DMS153 treated with DMSO at 0.1 percent for 48 hours (cell line): ENCODE data around the gene MRPS31.
"Not testable (repeated sequence)": the region's sequence is repeated elsewhere in the genome, so short reads cannot be mapped to it uniquely, and the experiment has no call there.

Experiments
- DNase-seq: peaks from one replicate; lab custom pipeline; 2025; ENCODE audit not compliant: unreplicated experiment; lab: John Stamatoyannopoulos, UW

The MRPS31 gene

GRCh38 chr13:40762849-40763248, 8.1 kb downstream of the MRPS31 start:
- no peak for DNase-seq

DNA sequence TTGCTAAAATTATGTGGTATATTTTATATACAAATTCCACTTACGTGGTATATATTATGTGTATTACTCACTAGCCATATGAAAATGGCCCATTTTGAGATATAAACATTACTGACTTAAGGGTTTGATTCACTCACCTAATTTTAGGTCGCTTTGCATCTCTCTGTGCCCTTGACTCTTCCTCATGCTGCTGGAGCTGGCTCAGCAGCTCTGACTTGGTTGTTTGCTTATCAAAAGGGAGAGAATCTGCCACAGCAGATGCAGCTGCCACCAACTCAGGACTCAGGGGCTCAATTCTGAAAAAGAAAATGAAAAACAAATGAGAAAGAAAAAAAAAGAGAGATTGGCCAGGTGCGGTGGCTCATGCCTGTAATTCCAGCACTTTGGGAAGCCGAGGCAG, 12.2 kb downstream of the MRPS31 start:
- DNase-seq, result no peak

DNA sequence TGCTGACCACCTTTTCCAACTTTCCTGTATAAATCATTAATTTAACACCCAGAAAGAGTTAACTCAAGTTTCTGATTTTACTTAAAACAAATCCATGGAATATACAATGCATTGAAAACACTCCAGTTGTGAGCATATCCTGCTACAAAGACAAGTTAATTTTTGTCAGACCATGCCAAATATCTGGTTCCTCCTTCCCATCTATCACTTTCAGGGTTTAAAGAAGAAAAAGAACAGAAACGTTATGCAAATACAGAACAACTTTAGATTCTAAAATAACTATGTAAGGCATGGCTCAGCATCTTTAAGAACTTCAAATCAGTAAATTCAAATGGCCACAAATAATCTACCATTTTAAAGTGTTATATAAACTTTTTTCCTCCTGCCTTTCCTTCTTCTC, 14.9 kb downstream of the MRPS31 start:
- no peak for DNase-seq

GRCh38 chr13:40755082-40755700, 15.8 kb downstream of the MRPS31 start:
- DNase-seq, result no peak

DNA sequence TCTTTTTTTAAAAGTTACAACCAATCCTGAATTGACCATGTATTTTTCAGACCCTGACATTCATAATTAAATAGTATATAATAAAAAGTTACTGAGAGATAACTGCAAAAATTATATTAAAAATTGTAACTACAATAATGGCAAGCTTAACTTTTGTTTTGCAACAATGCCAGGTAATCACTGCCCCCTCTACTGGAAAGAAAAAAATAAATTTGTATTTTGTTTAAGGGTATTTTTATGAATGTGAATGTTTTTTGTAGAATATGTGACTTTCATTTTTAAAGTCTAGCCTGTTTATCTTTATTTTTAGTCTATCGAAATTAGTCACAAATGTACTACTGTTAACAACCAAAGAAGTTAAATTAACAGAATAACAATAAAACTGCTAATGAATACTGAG, 21.7 kb downstream of the MRPS31 start:
- DNase-seq, result no peak

DNA sequence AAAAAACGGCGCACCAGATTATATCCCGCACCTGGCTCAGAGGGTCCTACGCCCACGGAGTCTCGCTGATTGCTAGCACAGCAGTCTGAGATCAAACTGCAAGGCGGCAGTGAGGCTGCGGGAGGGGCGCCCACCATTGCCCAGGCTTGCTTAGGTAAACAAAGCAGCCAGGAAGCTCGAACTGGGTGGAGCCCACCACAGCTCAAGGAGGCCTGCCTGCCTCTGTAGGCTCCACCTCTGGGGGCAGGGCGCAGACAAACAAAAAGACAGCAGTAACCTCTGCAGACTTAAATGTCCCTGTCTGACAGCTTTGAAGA, 35.8 kb downstream of the MRPS31 start:
- DNase-seq, result not testable (repeated sequence)

DNA sequence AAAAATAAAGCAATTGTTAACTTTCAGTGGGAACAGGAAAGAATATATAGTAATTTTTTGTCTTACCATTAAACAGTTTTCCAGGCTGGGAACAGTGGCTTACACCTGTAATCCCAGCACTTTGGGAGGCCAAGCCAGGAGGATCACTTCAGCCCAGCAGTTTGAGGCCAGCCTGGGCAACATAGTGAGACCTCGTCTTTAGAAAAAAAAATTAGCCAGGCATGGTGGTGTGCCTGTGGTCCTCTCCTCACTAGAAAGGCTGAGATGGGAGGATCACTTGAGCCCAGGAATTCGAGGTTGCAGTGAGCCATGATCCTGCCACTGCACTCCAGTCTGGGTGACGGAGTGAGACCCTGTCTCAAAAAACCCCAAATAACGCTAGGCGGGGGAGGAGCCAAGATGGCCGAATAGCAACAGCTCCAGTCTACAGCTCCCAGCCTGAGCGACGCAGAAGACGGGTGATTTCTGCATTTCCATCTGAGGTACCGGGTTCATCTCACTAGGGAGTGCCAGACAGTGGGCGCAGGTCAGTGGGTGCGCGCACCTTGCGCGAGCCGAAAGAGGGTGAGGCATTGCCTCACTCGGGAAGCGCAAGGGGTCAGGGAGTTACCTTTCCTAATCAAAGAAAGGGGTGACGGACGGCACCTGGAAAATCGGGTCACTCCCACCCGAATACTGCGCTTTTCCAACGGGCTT, 36.3 kb downstream of the MRPS31 start:
- DNase-seq, result not testable (repeated sequence)

- DNase-seq, result no peak
These were observed 38.3 kb downstream of the MRPS31 start for GRCh38 chr13:40732658-40733057.

- DNase-seq, result no peak
These were observed 42.4 kb downstream of the MRPS31 start for GRCh38 chr13:40728595-40728994.

DNA sequence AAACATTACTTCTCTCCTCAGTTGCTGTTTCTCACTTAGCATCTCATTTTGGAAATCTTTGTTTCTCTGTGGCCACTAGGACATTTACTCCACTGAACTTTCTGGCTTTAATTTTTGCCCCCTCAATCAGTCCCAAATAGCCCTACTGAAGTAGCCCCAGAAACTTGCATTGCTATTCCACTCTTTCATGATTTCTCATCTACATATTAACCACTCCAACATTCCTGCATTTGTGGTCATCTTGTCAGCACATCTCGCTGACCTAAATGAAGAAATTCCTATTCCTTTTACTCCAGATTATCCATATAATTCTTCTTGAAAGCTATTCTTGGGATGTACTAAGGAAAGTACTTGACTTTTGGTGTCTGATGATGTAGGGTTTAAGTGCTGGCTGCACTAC, 56.6 kb downstream of the MRPS31 start:
- not testable (repeated sequence) for DNase-seq

- no peak for DNase-seq
These were observed 64.6 kb downstream of the MRPS31 start for GRCh38 chr13:40706439-40706838.

DNA sequence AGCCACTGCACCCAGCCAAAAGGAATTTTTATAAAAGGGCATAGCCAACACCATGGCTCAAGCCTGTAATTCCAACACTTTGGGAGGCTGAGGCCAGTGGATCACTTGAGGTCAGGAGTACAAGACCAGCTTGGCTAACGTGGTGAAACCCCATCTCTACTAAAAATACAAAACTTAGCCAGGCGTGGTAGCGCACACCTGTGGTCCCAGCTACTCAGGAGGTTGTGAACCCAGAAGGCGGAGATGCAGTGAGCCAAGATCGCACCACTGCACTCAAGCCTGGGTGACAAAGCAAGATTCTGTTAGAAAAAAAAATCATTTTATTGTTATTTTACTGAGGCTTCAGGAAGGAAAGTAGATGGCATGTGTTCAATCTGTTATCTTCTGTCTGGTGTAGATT, 73.3 kb downstream of the MRPS31 start:
- DNase-seq, result no peak

DNA sequence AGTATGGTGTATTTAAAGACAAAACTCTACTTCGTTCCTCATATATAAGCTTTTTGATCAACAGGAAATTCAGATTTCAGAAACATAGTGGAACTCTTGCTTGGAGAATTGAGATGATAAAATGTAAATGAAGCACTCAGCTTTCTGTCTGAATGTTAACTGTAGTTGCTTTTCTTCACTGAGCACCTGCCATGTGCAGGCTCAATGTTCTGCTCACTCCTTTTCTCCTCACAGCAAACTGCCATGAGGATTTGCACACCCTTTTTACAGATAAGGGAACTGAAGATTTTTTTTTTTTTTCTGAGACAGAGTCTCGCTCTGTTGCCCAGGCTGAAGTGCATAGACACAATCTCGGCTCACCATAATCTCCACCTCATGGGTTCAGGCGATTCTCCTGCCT, 76.6 kb downstream of the MRPS31 start:
- no peak for DNase-seq

DNA sequence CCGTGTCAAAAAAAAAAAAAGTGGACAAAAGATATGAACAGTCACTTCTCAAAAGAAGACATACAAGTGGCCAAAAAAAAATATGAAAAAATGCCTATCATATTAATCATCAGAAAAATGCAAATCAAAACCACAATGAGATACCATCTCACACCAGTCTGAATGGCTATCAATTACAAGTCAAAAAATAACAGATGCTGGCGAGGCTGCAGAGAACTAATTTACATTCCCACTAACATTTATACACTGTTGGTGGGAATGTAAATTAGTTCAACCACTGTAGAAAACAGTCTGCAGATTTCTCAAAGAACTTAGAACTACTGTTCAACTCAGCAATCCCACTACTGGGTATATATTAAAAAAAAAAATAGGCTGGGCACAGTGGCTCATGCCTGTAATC, 78.0 kb downstream of the MRPS31 start:
- DNase-seq, result no peak

DNA sequence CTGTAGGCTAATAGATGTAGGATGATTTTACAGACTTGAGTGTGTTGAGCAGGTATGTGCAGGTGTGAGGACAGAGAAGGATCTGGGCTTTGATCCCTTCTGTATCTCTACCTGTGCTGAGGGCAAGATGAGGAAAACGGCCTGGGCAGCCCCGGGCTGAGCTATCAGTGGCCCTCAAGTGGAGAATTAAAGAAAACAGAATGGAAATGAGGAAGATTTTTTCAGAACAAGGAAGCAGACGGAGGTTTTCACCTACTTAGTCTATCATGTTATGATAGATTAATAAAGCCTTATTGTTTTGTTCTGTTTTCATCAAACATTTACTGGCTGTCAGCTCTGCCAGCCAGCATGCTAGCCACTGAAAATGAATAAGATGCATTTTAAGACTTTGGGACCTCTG, 82.2 kb downstream of the MRPS31 start:
- DNase-seq, result no peak

DNA sequence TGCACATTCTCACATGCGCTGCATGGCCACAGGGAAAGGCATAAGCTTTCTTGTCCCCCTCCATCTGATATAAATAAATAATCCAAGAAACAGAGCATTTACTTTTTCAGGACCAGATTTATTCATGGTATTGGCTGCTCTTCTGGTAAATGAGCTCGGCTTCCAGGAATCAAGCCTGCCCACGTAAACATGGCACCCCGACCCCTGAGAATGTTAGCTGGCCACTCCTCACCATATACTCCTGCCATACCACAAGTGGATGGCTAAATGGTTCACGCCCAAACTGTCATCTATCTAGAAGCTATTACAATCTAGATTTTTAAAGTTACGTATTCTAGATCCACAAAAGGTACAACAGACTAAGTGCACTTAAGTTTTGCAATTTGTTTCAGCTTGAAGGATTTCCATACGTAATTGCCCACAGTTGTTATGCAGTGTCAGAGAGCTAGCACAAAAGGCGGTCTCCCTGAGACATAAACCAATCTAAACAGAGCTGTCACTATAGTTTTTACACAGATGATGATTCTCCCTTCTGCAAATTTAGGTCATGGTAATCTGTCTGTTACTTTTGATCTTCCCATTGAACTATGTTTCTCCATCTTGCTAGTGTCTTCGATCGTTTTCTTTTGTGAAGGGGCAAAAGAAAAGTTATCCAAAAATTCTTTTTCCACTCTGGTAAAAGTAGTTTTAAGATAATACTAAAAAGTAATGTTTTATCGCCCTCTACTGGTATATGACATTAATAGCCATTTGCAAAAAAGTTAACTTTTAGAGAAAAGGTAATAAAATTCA, 88.3 kb downstream of the MRPS31 start:
- peak; percentile 32 for DNase-seq

DNA sequence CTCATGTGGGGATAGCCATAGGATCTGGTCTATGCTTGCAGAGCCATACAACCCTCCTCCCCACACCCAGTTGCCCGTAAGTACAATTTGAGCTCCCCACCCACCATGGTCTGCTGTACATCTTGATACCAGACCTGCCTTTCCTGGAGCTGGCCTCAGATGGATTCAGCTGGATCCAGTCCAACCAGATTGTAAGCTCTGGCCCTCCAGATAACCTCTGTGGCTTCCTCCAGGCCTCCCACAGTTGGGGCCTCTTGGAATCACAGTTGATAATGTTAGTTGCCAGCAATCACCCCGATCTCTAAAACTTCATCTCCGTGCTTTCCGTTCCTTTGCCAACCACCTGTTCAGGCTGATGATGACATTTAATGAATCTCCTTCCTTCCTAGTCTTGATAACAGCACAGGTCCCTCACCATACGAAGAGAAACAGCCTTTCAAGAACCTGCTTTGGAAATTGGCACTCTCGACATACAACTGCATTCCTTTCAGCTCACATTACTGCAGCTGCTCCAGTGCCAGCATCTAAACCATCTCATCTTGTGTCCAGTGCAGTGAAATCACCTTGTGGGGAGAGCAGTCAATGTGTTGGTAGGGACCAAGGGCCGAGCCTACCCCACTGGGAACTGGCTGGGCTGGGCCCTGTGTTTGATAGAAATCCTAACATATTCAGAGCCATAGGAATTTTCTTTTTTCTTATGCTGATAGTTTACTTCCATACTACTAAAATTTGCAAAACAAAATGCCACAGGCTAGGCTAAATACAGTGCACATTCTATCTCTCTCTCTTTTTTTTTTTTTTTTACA, 89.4 kb downstream of the MRPS31 start:
- DNase-seq, result no peak

GRCh38 chr13:40680659-40681323, 90.2 kb downstream of the MRPS31 start:
- no peak for DNase-seq

DNA sequence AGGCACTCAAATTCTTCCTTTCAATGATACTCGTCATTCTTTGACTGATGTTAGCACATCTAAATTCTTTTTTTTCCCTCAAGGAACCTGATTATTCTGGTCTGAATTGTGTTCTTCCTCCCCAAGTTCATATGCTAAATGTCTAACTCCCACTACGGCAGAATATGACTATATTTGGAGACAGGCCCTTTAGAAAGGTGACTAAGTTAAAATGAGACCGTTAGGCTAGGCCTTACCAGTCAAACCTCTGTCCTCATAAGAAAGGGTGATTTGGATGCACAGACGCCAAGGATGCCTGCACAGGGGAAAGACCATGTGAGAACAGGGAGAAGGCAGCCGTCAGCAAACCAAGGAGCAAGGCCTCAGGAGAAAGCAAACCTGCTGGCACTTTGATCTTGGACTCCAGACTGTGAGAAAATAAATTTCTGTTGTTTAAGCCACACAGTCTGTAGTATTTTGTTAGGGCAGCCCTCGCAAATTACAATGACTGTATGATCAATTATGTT, 91.5 kb downstream of the MRPS31 start:
- no peak for DNase-seq
